Astrocyte (in vitro differentiated cells and primary cell): ENCODE data around the gene TINAG. TPM values are rescaled to one million over a fixed set of nuclear protein-coding genes. Genes with fewer than 3 reads are reported as not detected.

Experiments
- DNase-seq: peaks from one replicate; pipeline ENCODE4 v3.0.0-alpha.2; 2010; ENCODE audit warnings: low read depth
- FAIRE-seq: peaks from 2 replicates; lab custom pipeline; 2011; peaks lifted over from hg19 to GRCh38; lab: Jason Lieb, UNC
- H2AFZ ChIP-seq: 2 replicates; pipeline ENCODE4 v1.6.0; 2012; ENCODE audit warnings: low read depth, low read length, inconsistent platforms
- H3K27ac ChIP-seq: 2 replicates; pipeline ENCODE4 v1.5.1; 2011; ENCODE audit warnings: low read depth, low read length, inconsistent platforms
- H3K27me3 ChIP-seq: 2 replicates; pipeline ENCODE4 v1.6.0; 2011; ENCODE audit warnings: low read length, inconsistent platforms; ENCODE audit not compliant: insufficient read depth
- H3K36me3 ChIP-seq: 2 replicates; pipeline ENCODE4 v1.5.1; 2011; ENCODE audit warnings: low read length, inconsistent platforms; ENCODE audit not compliant: insufficient read depth
- H3K4me1 ChIP-seq: 2 replicates; pipeline ENCODE4 v1.5.1; 2011; ENCODE audit warnings: low read length, inconsistent platforms; ENCODE audit not compliant: insufficient read depth
- H3K4me2 ChIP-seq: 2 replicates; pipeline ENCODE4 v1.6.0; 2012; ENCODE audit warnings: low read length, inconsistent platforms
- H3K4me3 ChIP-seq: 2 replicates; pipeline ENCODE4 v1.5.1; 2011; ENCODE audit warnings: low read depth, mild to moderate bottlenecking, low read length, inconsistent platforms; ENCODE audit not compliant: insufficient read depth
- H3K79me2 ChIP-seq: 2 replicates; pipeline ENCODE4 v1.6.0; 2012; ENCODE audit warnings: mild to moderate bottlenecking, low read length, inconsistent platforms; ENCODE audit not compliant: insufficient read depth
- H3K9ac ChIP-seq: 2 replicates; pipeline ENCODE4 v1.6.0; 2012; ENCODE audit warnings: mild to moderate bottlenecking, low read length, inconsistent platforms
- H3K9me3 ChIP-seq: 2 replicates; pipeline ENCODE4 v1.5.1; 2012; ENCODE audit warnings: low read depth, mild to moderate bottlenecking, low read length, inconsistent platforms; ENCODE audit not compliant: insufficient read depth
- H4K20me1 ChIP-seq: 2 replicates; pipeline ENCODE4 v1.6.0; 2012; ENCODE audit warnings: low read length, inconsistent platforms; ENCODE audit not compliant: insufficient read depth
- H3K27ac Mint-ChIP-seq: one replicate; pipeline ENCODE4 v1.8.0; 2021; ENCODE audit warnings: mild to moderate bottlenecking, mixed read lengths; ENCODE audit not compliant: unreplicated experiment
- H3K27me3 Mint-ChIP-seq: one replicate; pipeline ENCODE4 v1.8.0; 2021; ENCODE audit warnings: low read depth, mixed read lengths; ENCODE audit not compliant: unreplicated experiment
- H3K36me3 Mint-ChIP-seq: one replicate; pipeline ENCODE4 v1.8.0; 2021; ENCODE audit warnings: low read depth, mixed read lengths; ENCODE audit not compliant: unreplicated experiment
- H3K4me1 Mint-ChIP-seq: one replicate; pipeline ENCODE4 v1.8.0; 2021; ENCODE audit warnings: low read depth, mixed read lengths; ENCODE audit not compliant: unreplicated experiment
- H3K4me3 Mint-ChIP-seq: one replicate; pipeline ENCODE4 v1.8.0; 2021; ENCODE audit warnings: mild to moderate bottlenecking, moderate library complexity, mixed read lengths; ENCODE audit not compliant: unreplicated experiment
- H3K9me3 Mint-ChIP-seq: one replicate; pipeline ENCODE4 v1.8.0; 2021; ENCODE audit warnings: mild to moderate bottlenecking, mixed read lengths; ENCODE audit not compliant: unreplicated experiment
- CTCF ChIP-seq: IDR thresholded peaks from 2 replicates; pipeline ENCODE4 v1.5.1; 2011; ENCODE audit warnings: low read depth, mild to moderate bottlenecking, inconsistent platforms, low read length, moderate library complexity; ENCODE audit not compliant: insufficient read depth
- EZH2 ChIP-seq: IDR thresholded peaks from 2 replicates; pipeline ENCODE4 v1.6.1; 2012; ENCODE audit warnings: mild to moderate bottlenecking, low read length, inconsistent platforms; ENCODE audit not compliant: insufficient read depth
- total RNA-seq: library from RNA; stranded (reverse); gene quantifications from 2 replicates; pipeline ENCODE4 v1.2.1, GENCODE V29; 2021

The TINAG gene
- total RNA-seq, 1 donor from 2014 or later: not detected

GRCh38 chr6:54419885-54420284 is 111.6 kb downstream of the TINAG start:
- Mint-ChIP-seq H3K27me3 (no peaks in the 10 kb centered on the region), H3K4me1 (peaks cover 7% of the 10 kb centered on the region), H3K36me3 (no peaks in the 10 kb centered on the region), H3K4me3 (no peak overlapping the region), H3K9me3 (no peaks in the 10 kb centered on the region), H3K27ac (peak overlapping the region; percentile 84)
- Histone ChIP-seq H3K9me3 (no peaks in the 10 kb centered on the region), H3K27ac (peak overlapping the region; percentile 62), H3K27me3 (no peaks in the 10 kb centered on the region), H4K20me1 (no peaks in the 10 kb centered on the region), H3K79me2 (no peaks in the 10 kb centered on the region), H2AFZ (no peak overlapping the region), H3K9ac (no peak overlapping the region), H3K4me2 (peak overlapping the region; percentile 59), H3K36me3 (no peaks in the 10 kb centered on the region), H3K4me3 (no peak overlapping the region), H3K4me1 (peaks cover 4% of the 10 kb centered on the region)
- no peak for TF ChIP-seq CTCF
- no peak for TF ChIP-seq EZH2
- peak; percentile 65 for FAIRE-seq
- peak; percentile 91 for DNase-seq

GRCh38 chr6:54426995-54427394 is 118.8 kb downstream of the TINAG start:
- no peaks in the 10 kb centered on the region for H3K27me3 ChIP-seq
- DNase-seq (no peak), FAIRE-seq (no peak)
- H3K27ac Mint-ChIP-seq: no peak overlapping the region
- no peaks in the 10 kb centered on the region for H3K79me2 ChIP-seq
- TF ChIP-seq EZH2 (no peak), CTCF (no peak)
- H2AFZ ChIP-seq: no peak overlapping the region
- no peak overlapping the region for H3K4me3 Mint-ChIP-seq
- peak overlapping the region; percentile 24 for H3K27ac ChIP-seq
- no peak overlapping the region for H3K9ac ChIP-seq
- no peak overlapping the region for H3K4me3 ChIP-seq
- H3K36me3 Mint-ChIP-seq: no peaks in the 10 kb centered on the region
- no peaks in the 10 kb centered on the region for H4K20me1 ChIP-seq
- H3K4me1 ChIP-seq: peaks cover 4% of the 10 kb centered on the region
- H3K9me3 ChIP-seq: no peaks in the 10 kb centered on the region
- H3K4me2 ChIP-seq: peak overlapping the region; percentile 33
- H3K36me3 ChIP-seq: no peaks in the 10 kb centered on the region
- H3K27me3 Mint-ChIP-seq: no peaks in the 10 kb centered on the region
- no peaks in the 10 kb centered on the region for H3K4me1 Mint-ChIP-seq
- H3K9me3 Mint-ChIP-seq: peaks cover 1% of the 10 kb centered on the region

- no peaks in the 10 kb centered on the region for H4K20me1 ChIP-seq
Observed at GRCh38 chr6:54427396-54427937, 119.2 kb downstream of the TINAG start.

More at GRCh38 chr6:54427396-54427937, 119.2 kb downstream of the TINAG start:
- no peaks in the 10 kb centered on the region for H3K9me3 ChIP-seq
- H3K4me1 ChIP-seq: peaks cover 4% of the 10 kb centered on the region
- Mint-ChIP-seq H3K27me3 (no peaks in the 10 kb centered on the region), H3K27ac (no peak overlapping the region), H3K36me3 (no peaks in the 10 kb centered on the region), H3K9me3 (peaks cover 1% of the 10 kb centered on the region), H3K4me1 (no peaks in the 10 kb centered on the region), H3K4me3 (no peak overlapping the region)
- H3K9ac ChIP-seq: no peak overlapping the region
- H3K27me3 ChIP-seq: no peaks in the 10 kb centered on the region
- peak overlapping the region; percentile 33 for H3K4me2 ChIP-seq
- no peak for TF ChIP-seq EZH2
- no peak for TF ChIP-seq CTCF
- FAIRE-seq (no peak), DNase-seq (peak; percentile 14)
- no peak overlapping the region for H3K4me3 ChIP-seq
- no peaks in the 10 kb centered on the region for H3K79me2 ChIP-seq
- H2AFZ ChIP-seq: no peak overlapping the region
- H3K27ac ChIP-seq: peak overlapping the region; percentile 24
- H3K36me3 ChIP-seq: no peaks in the 10 kb centered on the region
